ENCODE data around the gene CDH4.

- no peak for TF ChIP-seq CTCF (conservative IDR thresholded peaks at IDR 0.05; ENCODE audit: low read length)
- no peak for TF ChIP-seq EZH2phosphoT487 (IDR thresholded peaks at IDR 0.05; ENCODE audit: borderline replicate concordance, low read depth, low read length)
Measured at GRCh38 chr20:61933481-61933950, 681.5 kb downstream of the CDH4 start.

All from OCI-LY7 (cell line).